Upper lobe of left lung (tissue), 6 donors: ENCODE results near the gene HPSE2. TPM values are rescaled to one million over a fixed set of nuclear protein-coding genes. Genes with fewer than 3 reads are reported as not detected.

Experiments used
- ATAC-seq, 2 donors: fragments of 200-7000 bp; cut with Tn5 transposase; one replicate each; pipeline ENCODE4 v1.9.1; 2022; ENCODE audit warnings: mild to moderate bottlenecking in 2 of 2, moderate library complexity in 2 of 2; ENCODE audit not compliant: low FRiP score in 2 of 2
- DNase-seq, 2 donors: peaks; one replicate each; pipeline ENCODE4 v3.0.0-alpha.2; 2019 to 2020
- H3K27ac ChIP-seq, 4 donors: fragments of 200-600 bp; sonication (generic); one replicate each; pipeline ENCODE4 v1.5.1; 2016 to 2019
- H3K27me3 ChIP-seq, 4 donors: fragments of 200-600 bp; sonication (generic); one replicate each; pipeline ENCODE4 v1.5.1; 2017 to 2019
- H3K36me3 ChIP-seq, 4 donors: fragments of 200-600 bp; sonication (generic); one replicate each; pipeline ENCODE4 v1.5.1; 2016 to 2019
- H3K4me1 ChIP-seq, 4 donors: fragments of 200-600 bp; sonication (generic); one replicate each; pipeline ENCODE4 v1.5.1; 2018 to 2019
- H3K4me3 ChIP-seq, 4 donors: fragments of 200-600 bp; sonication (generic); one replicate each; pipeline ENCODE4 v1.5.1; 2017 to 2019; ENCODE audit warnings: mild to moderate bottlenecking in 2 of 4, moderate library complexity in 1 of 4
- H3K9me3 ChIP-seq, 4 donors: fragments of 200-600 bp; sonication (generic); one replicate each; pipeline ENCODE4 v1.5.1; 2018 to 2019
- EP300 ChIP-seq, 4 donors: sonication (generic); formaldehyde crosslinking; IDR thresholded peaks; one replicate each; pipeline ENCODE4 v1.5.1; 2017; ENCODE audit warnings: antibody characterized with exemption in 4 of 4, control low read depth in 2 of 4
- POLR2A ChIP-seq, 4 donors: fragments of 450-650 bp; IDR thresholded peaks; one replicate each; pipeline ENCODE4 v1.5.1; 2016 to 2017; ENCODE audit warnings: antibody characterized with exemption in 4 of 4, mild to moderate bottlenecking in 2 of 4
- POLR2AphosphoS5 ChIP-seq, 2 donors: sonication (generic); formaldehyde crosslinking; IDR thresholded peaks; one replicate each; pipeline ENCODE4 v1.5.1; 2017; ENCODE audit warnings: antibody characterized with exemption in 2 of 2
- WGBS, 2 donors: methylation state at CpG; one replicate each; pipeline ENCODE4 v1.1.5; 2017 to 2018; 5-methylcytosine and 5-hydroxymethylcytosine counted together
- total RNA-seq, 6 donors: library from RNA; depleted of rRNA in 4 of 6; stranded (reverse); fragments of >200 nt in 4 of 6; gene quantifications; one replicate each; pipeline versions ENCODE4 v1.1.0 to v1.2.1, GENCODE V29; 2016 to 2021
- TF ChIP-seq, protein P1 (sequence below), 6 experiments: fragments of 450-650 bp in 4 of 6; fragments of 200-600 bp in 2 of 6; sonication (generic) in 2 of 6; IDR thresholded peaks; one replicate each; pipeline ENCODE4 v1.5.1; 2016 to 2019; ENCODE audit warnings: antibody characterized with exemption in 6 of 6
- donor health status: DM: no; HTN: no; CAD: no; lungs with moderate emphysema.
- donor health status: DM: no; HTN: yes; CAD: no; lungs with severe emphysema.

Gene HPSE2
- total RNA-seq, 6 donors from 2014 or later, result 0.15 to 1.1 (median 0.91) TPM; not detected in 1

DNA sequence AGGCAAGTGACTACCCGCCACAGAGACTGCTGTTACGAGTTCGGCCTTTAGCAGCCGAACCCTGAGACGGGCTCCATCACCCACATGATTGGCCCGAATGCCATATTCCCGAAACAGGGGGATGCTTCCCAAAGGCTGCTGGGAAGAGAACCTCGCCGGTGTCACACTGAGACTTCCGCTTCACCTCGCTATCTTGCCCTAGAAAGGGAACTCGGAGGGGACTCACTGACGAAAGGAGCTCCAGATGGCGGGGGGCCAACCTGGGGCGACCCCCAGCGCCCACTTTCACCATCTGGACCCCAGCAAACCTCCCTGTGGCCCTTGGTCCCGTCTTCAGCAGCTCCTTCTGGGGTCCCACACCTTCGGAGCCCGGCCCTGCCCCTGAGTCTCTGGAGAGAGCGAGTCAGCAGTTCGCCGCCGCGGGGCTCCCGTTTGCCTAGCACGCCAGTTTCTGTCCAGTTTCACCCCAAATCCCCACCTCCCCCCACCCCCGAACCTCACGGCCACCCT is 789.4 kb downstream of the HPSE2 start:
- peaks cover 0 to 37% (median 30%) of the 10 kb centered on the region in 4 donors for H3K36me3 ChIP-seq
- peaks cover 9 to 35% (median 12%) of the 10 kb centered on the region in 4 donors for H3K4me1 ChIP-seq
- peak overlapping the region; percentile 83 to 95 (median 94) for H3K27ac ChIP-seq
- peak in 1 of 2 donors; percentile 41 for DNase-seq
- no peaks in the 10 kb centered on the region for H3K27me3 ChIP-seq
- WGBS, 2 donors, result 6 to 11% methylated on average over 6 to 18 of the region's 28 CpGs
- TF ChIP-seq POLR2AphosphoS5 (IDR thresholded peaks at IDR 0.05), result no peak
- TF ChIP-seq, protein P1, sequence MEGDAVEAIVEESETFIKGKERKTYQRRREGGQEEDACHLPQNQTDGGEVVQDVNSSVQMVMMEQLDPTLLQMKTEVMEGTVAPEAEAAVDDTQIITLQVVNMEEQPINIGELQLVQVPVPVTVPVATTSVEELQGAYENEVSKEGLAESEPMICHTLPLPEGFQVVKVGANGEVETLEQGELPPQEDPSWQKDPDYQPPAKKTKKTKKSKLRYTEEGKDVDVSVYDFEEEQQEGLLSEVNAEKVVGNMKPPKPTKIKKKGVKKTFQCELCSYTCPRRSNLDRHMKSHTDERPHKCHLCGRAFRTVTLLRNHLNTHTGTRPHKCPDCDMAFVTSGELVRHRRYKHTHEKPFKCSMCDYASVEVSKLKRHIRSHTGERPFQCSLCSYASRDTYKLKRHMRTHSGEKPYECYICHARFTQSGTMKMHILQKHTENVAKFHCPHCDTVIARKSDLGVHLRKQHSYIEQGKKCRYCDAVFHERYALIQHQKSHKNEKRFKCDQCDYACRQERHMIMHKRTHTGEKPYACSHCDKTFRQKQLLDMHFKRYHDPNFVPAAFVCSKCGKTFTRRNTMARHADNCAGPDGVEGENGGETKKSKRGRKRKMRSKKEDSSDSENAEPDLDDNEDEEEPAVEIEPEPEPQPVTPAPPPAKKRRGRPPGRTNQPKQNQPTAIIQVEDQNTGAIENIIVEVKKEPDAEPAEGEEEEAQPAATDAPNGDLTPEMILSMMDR (IDR thresholded peaks at IDR 0.05), result no peak
- TF ChIP-seq EP300 (IDR thresholded peaks at IDR 0.05), result no peak
- TF ChIP-seq POLR2A (IDR thresholded peaks at IDR 0.05), result no peak
- ATAC-seq, result peak; percentile 35 to 68
- peak overlapping the region; percentile 62 to 95 (median 89) for H3K4me3 ChIP-seq
- no peaks in the 10 kb centered on the region for H3K9me3 ChIP-seq

DNA sequence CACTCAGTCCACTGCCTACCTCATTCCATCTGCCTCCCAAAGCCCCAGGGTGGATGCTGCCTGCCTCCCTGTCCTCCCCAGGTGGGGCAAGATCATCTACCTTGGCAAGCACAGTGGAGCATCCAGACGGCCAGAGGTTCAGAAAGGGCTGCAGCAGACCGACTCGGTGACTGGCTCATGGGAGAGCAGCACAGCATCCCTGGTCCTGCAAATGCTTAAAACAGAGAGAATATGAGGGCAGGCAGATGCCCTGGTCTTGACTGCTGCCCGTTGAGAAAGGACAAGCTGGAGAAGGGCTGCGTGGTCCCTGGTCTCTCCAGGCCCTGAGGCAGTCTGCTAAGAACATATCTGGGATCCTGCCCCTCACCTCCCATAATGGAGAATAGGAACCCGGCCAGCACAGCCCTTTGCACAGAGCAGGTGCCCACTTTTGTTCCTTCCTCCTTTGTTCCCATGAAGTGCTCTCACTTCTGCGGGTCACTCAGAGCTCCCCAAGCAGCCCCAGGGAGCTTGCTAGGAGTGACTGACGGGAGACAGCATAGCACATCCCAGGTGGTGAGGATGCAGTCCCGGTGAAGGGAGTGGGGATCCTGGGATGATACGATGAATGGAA is 790.3 kb downstream of the HPSE2 start:
- no peak for ATAC-seq
- H3K27ac ChIP-seq, result peak overlapping the region; percentile 37 to 94 (median 88)
- H3K4me1 ChIP-seq, result peaks cover 9 to 35% (median 12%) of the 10 kb centered on the region in 4 donors
- TF ChIP-seq EP300 (IDR thresholded peaks at IDR 0.05) (no peak), POLR2A (IDR thresholded peaks at IDR 0.05) (no peak), POLR2AphosphoS5 (IDR thresholded peaks at IDR 0.05) (no peak)
- TF ChIP-seq, protein P1 (IDR thresholded peaks at IDR 0.05), result no peak
- no peaks in the 10 kb centered on the region for H3K27me3 ChIP-seq
- no peak for DNase-seq
- H3K9me3 ChIP-seq, result no peaks in the 10 kb centered on the region
- peaks cover 0 to 41% (median 31%) of the 10 kb centered on the region in 4 donors for H3K36me3 ChIP-seq
- WGBS, 2 donors, result 77 to 87% methylated on average over 9 to 10 of the region's 10 CpGs
- H3K4me3 ChIP-seq, result peak overlapping the region in 1 of 4 donors; percentile 62

DNA sequence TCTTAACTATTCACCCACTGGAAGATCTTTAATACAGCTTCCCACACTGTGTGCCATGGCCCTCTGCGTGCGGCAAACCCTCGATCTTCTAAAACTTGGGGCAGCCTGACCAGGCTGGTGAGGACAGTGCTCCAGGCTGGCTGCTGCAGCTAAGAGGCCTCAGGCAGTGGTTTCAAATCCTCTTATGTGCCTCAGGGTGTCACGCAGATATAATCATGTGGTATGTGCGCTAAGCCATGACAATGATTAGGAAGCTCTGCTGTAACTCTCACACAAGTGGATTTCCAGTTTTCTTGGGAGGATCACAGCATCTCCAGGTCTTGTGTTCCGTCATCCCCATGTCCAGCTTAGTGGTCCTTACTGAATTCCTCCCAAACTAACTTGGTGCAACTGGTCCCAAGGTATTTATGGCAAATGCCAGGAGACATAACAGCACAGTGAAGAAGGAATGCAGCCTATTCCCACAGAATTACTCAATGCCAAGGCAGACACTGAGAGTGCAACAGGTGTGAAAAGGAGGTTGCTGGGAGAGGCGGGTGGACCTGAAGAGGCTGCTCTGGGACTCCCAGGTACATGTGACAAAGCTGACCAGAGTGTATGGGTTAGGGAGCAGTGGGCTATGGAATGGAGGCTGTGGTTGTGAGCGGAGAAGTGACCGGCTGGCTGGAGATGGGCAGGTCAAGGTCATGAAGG is 791.2 kb downstream of the HPSE2 start:
- peak in 1 of 4 donors; percentile 20 for TF ChIP-seq POLR2A (IDR thresholded peaks at IDR 0.05)
- TF ChIP-seq EP300 (IDR thresholded peaks at IDR 0.05), result no peak
- Histone ChIP-seq H3K4me1 (peaks cover 9 to 35% (median 12%) of the 10 kb centered on the region in 4 donors), H3K27ac (peak overlapping the region in 1 of 4 donors; percentile 37), H3K4me3 (no peak overlapping the region), H3K27me3 (no peaks in the 10 kb centered on the region), H3K9me3 (no peaks in the 10 kb centered on the region), H3K36me3 (peaks cover 0 to 46% (median 37%) of the 10 kb centered on the region in 4 donors)
- DNase-seq (no peak), ATAC-seq (no peak)
- 77 to 90% methylated on average over 9 of the region's 9 CpGs for WGBS, 2 donors

DNA sequence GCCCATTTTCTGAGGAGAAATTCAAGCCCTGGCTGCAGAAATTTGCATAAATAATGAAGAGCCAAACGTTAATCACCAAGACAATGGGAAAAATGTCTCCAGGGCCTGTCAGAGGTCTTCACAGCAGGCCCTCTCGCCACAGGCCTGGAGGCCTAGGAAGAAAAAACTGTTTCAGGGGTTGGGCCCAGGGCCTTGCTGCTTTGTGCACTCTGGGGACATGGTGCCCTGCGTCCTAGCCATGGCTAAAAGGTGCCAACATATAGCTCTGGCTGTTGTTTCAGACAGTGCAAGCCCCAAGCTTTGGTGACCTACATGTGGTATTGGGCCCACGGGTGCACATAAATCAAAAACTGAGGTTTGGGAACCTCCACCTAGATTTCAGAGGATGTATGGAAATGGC is 796.9 kb downstream of the HPSE2 start:
- ATAC-seq (no peak), DNase-seq (no peak)
- Histone ChIP-seq H3K36me3 (peaks cover 17 to 80% (median 53%) of the 10 kb centered on the region in 4 donors), H3K27me3 (no peaks in the 10 kb centered on the region), H3K9me3 (no peaks in the 10 kb centered on the region), H3K4me3 (no peak overlapping the region), H3K4me1 (peaks cover 0 to 12% (median 0%) of the 10 kb centered on the region in 4 donors), H3K27ac (no peak overlapping the region)
- TF ChIP-seq EP300 (IDR thresholded peaks at IDR 0.05) (no peak), POLR2AphosphoS5 (IDR thresholded peaks at IDR 0.05) (no peak), POLR2A (IDR thresholded peaks at IDR 0.05) (no peak)
- TF ChIP-seq, protein P1 (IDR thresholded peaks at IDR 0.05), result no peak
- 89 to 93% methylated on average over 4 of the region's 4 CpGs for WGBS, 2 donors

DNA sequence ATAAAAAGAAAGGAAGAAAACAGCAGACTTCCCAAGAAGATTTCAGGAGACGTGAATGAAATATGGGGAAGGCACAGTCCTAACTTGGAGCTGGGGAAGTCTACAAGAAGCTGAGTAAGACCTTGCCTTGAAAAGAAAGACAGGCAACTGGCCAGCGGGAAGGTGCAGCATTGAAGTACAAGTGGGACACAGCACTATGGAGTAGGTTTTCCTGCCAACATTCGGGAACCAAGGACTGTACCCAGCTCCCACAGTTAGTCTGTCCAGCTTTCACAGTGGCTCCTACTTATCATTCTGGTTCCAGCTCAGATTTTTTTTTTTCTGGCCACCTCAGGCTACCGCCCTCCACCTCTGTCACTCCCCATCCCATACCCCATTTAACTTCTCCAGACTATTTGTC is 798.9 kb downstream of the HPSE2 start:
- TF ChIP-seq EP300 (IDR thresholded peaks at IDR 0.05), result no peak
- TF ChIP-seq, protein P1 (IDR thresholded peaks at IDR 0.05), result no peak
- TF ChIP-seq POLR2AphosphoS5 (IDR thresholded peaks at IDR 0.05), result no peak
- H3K4me3 ChIP-seq, result no peak overlapping the region
- H3K9me3 ChIP-seq, result no peaks in the 10 kb centered on the region
- H3K27me3 ChIP-seq, result no peaks in the 10 kb centered on the region
- H3K36me3 ChIP-seq, result peaks cover 30 to 80% (median 54%) of the 10 kb centered on the region in 4 donors
- no peak for DNase-seq
- no peak overlapping the region for H3K27ac ChIP-seq
- ATAC-seq, result no peak
- WGBS, 2 donors, result 89 to 91% methylated on average over 4 of the region's 4 CpGs
- no peaks in the 10 kb centered on the region for H3K4me1 ChIP-seq
